Neural cell (in vitro differentiated cells): Measurements from ENCODE around the gene FAM227B. TPM values are rescaled to one million over a fixed set of nuclear protein-coding genes. Genes with fewer than 3 reads are reported as not detected.

Source experiments
- H2AFZ ChIP-seq: fragments of 200-600, 300-800 bp; sonication (generic), shearing (Covaris generic); 2 replicates; pipeline ENCODE4 v1.6.0; 2014; ENCODE audit warnings: low read depth, mild to moderate bottlenecking, antibody characterized with exemption, low read length, moderate library complexity
- H3F3A ChIP-seq: fragments of 200-600 bp; shearing (Covaris generic); 2 replicates; pipeline ENCODE4 v1.6.1; 2016; ENCODE audit warnings: mild to moderate bottlenecking, moderate library complexity, mixed read lengths, antibody characterized with exemption, low read length; ENCODE audit not compliant: insufficient read depth, poor library complexity, severe bottlenecking
- H3K27ac ChIP-seq: fragments of 200-600, 300-800 bp; sonication (generic), shearing (Covaris generic); 2 replicates; pipeline ENCODE4 v1.5.1; 2014; ENCODE audit warnings: mild to moderate bottlenecking, low read length, moderate library complexity
- H3K27me3 ChIP-seq: fragments of 300-800, 200-600 bp; sonication (generic), shearing (Covaris generic); 2 replicates; pipeline ENCODE4 v1.6.0; 2014; ENCODE audit warnings: mild to moderate bottlenecking, low read depth, low read length, moderate library complexity; ENCODE audit not compliant: insufficient read depth
- H3K36me3 ChIP-seq: fragments of 300-800, 200-600 bp; sonication (generic), shearing (Covaris generic); 2 replicates; pipeline ENCODE4 v1.5.1; 2014; ENCODE audit warnings: mild to moderate bottlenecking, antibody characterized with exemption, low read length, moderate library complexity; ENCODE audit not compliant: insufficient read depth
- H3K4me2 ChIP-seq: fragments of 300-800, 200-600 bp; sonication (generic), shearing (Covaris generic); 2 replicates; pipeline ENCODE4 v1.6.0; 2014; ENCODE audit warnings: mild to moderate bottlenecking, low read length
- H3K4me3 ChIP-seq: fragments of 300-800, 200-600 bp; sonication (generic), shearing (Covaris generic); 2 replicates; pipeline ENCODE4 v1.5.1; 2014; ENCODE audit warnings: mild to moderate bottlenecking, low read length, moderate library complexity
- H3K79me2 ChIP-seq: fragments of 200-600 bp; shearing (Covaris generic); replicated peaks from 2 replicates; pipeline ENCODE4 v1.6.0; 2014; ENCODE audit warnings: mild to moderate bottlenecking, low read length, moderate library complexity; ENCODE audit not compliant: insufficient read depth
- H3K9ac ChIP-seq: fragments of 300-800, 200-600 bp; sonication (generic), shearing (Covaris generic); 2 replicates; pipeline ENCODE4 v1.6.1; 2016; ENCODE audit warnings: mild to moderate bottlenecking, low read length, mixed read lengths
- H3K9me2 ChIP-seq: fragments of 200-600 bp; shearing (Covaris generic); 2 replicates; pipeline ENCODE4 v1.6.1; 2016; ENCODE audit warnings: mild to moderate bottlenecking, low read length, mixed read lengths; ENCODE audit not compliant: insufficient read depth
- H3K9me3 ChIP-seq: fragments of 200-600, 300-800 bp; sonication (generic), shearing (Covaris generic); 2 replicates; pipeline ENCODE4 v1.6.1; 2016; ENCODE audit warnings: mild to moderate bottlenecking, mixed run types, low read length, moderate library complexity, mixed read lengths
- H4K20me1 ChIP-seq: fragments of 200-600 bp; shearing (Covaris generic); 2 replicates; pipeline ENCODE4 v1.6.1; 2016; ENCODE audit warnings: mild to moderate bottlenecking, mixed run types; ENCODE audit not compliant: insufficient read depth
- CTCF ChIP-seq: fragments of 450-650 bp; IDR thresholded peaks from 2 replicates; pipeline ENCODE4 v1.5.1; 2014; ENCODE audit warnings: antibody characterized with exemption, mild to moderate bottlenecking, moderate library complexity; ENCODE audit not compliant: poor library complexity, severe bottlenecking
- EP300 ChIP-seq: fragments of 450-650 bp; conservative IDR thresholded peaks from 2 replicates; pipeline ENCODE4 v1.6.1; 2014; ENCODE audit warnings: antibody characterized with exemption, mild to moderate bottlenecking, moderate library complexity; ENCODE audit not compliant: poor library complexity, severe bottlenecking
- EZH2 ChIP-seq: fragments of 200-600, 300-800 bp; shearing (Covaris generic), sonication (generic); IDR thresholded peaks from 2 replicates; pipeline ENCODE4 v1.6.1; 2014; ENCODE audit warnings: antibody characterized with exemption, low read length, borderline replicate concordance, mild to moderate bottlenecking; ENCODE audit not compliant: insufficient read depth, poor library complexity, severe bottlenecking
- MXI1 ChIP-seq: fragments of 450-650 bp; conservative IDR thresholded peaks from 2 replicates; pipeline ENCODE4 v1.6.1; 2014; ENCODE audit warnings: antibody characterized with exemption, mild to moderate bottlenecking; ENCODE audit not compliant: poor library complexity, severe bottlenecking
- POLR2AphosphoS5 ChIP-seq: IDR thresholded peaks from 2 replicates; pipeline ENCODE4 v1.6.1; 2012
- RAD21 ChIP-seq: fragments of 450-650 bp; conservative IDR thresholded peaks from 2 replicates; pipeline ENCODE4 v1.6.1; 2014; ENCODE audit warnings: antibody characterized with exemption, mild to moderate bottlenecking, moderate library complexity
- TAF1 ChIP-seq: IDR thresholded peaks from 2 replicates; pipeline ENCODE4 v1.6.1; 2012; ENCODE audit warnings: low read depth
- polyA plus RNA-seq: library from polyadenylated mRNA; depleted of rRNA; stranded (reverse); fragments of >200 nt; gene quantifications from 2 replicates; pipeline ENCODE4 v1.2.3, GENCODE V29; 2014

FAM227B gene
- polyA plus RNA-seq, 1 donor from 2014 or later = 0.88 TPM

GRCh38 chr15:49279521-49280456, 340.8 kb downstream of the FAM227B start:
- Histone ChIP-seq H4K20me1 (no peaks in the 10 kb centered on the region), H3K9me2 (no peaks in the 10 kb centered on the region), H3K27ac (no peak overlapping the region), H3K4me3 (no peak overlapping the region), H3F3A (no peaks in the 10 kb centered on the region), H3K27me3 (no peaks in the 10 kb centered on the region), H3K9ac (no peak overlapping the region), H3K9me3 (no peaks in the 10 kb centered on the region), H3K36me3 (no peaks in the 10 kb centered on the region), H3K4me2 (no peak overlapping the region), H2AFZ (no peak overlapping the region), H3K79me2 (no peaks in the 10 kb centered on the region)
- no peak for TF ChIP-seq POLR2AphosphoS5
- no peak for TF ChIP-seq EZH2
- no peak for TF ChIP-seq MXI1
- no peak for TF ChIP-seq RAD21

- Histone ChIP-seq H4K20me1 (no peaks in the 10 kb centered on the region), H3K36me3 (no peaks in the 10 kb centered on the region), H3K27ac (no peak overlapping the region), H2AFZ (no peak overlapping the region), H3K9me3 (no peaks in the 10 kb centered on the region), H3K79me2 (no peaks in the 10 kb centered on the region), H3K4me2 (no peak overlapping the region), H3K27me3 (no peaks in the 10 kb centered on the region), H3K9ac (no peak overlapping the region), H3F3A (no peaks in the 10 kb centered on the region), H3K9me2 (no peaks in the 10 kb centered on the region), H3K4me3 (no peak overlapping the region)
- TF ChIP-seq CTCF (no peak), EP300 (no peak), POLR2AphosphoS5 (no peak), TAF1 (no peak)
Observed at GRCh38 chr15:49278751-49279150, 341.9 kb downstream of the FAM227B start.

Other genes starting within 250 kb of the FAM227B start
- gene FGF7, start 197.6 kb downstream of the FAM227B start, polyA plus RNA-seq = 0.04 and 0.88 TPM in 2 replicates
- gene DTWD1, start 230 bp upstream of the FAM227B start, polyA plus RNA-seq = 16.5 and 18.3 TPM in 2 replicates